NOMO-1 treated with dmso at 0.1 percent for 144 hours (cell line): ENCODE measurements around the gene STK32B.

ENCODE experiments used
- DNase-seq: peaks from one replicate; lab custom pipeline; 2025; ENCODE audit not compliant: unreplicated experiment; lab: John Stamatoyannopoulos, UW

The STK32B gene

DNA sequence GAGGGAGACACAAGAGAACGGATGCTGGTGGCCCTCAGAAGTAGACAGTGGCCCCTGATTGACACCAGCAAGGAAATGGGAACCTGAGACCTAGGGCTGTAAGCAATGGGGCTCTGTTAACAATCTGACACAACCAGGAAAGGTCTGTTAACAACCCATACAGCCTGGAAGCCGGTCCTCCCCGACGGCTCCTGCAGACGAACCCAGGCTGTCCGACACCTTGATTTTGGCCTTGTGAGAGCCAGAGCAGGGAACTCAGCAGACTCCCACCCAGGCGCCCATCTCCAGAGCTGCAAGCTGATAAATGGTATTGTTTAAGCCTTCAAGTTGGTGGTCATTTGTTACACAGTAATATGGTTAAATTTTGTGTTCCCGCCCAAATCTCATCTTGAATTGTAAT, 21.8 kb upstream of the STK32B start:
- no peak for DNase-seq

GRCh38 chr4:5030221-5030620, 21.1 kb upstream of the STK32B start:
- no peak for DNase-seq

GRCh38 chr4:5030927-5031326, 20.4 kb upstream of the STK32B start:
- DNase-seq = no peak

GRCh38 chr4:5032813-5033212, 18.5 kb upstream of the STK32B start:
- no peak for DNase-seq

- DNase-seq = no peak
Observed at GRCh38 chr4:5033281-5033841, 17.9 kb upstream of the STK32B start.

GRCh38 chr4:5034206-5034605, 17.1 kb upstream of the STK32B start:
- no peak for DNase-seq

GRCh38 chr4:5036239-5036638, 15.0 kb upstream of the STK32B start:
- DNase-seq = no peak

GRCh38 chr4:5037553-5038551, 13.4 kb upstream of the STK32B start:
- no peak for DNase-seq

DNA sequence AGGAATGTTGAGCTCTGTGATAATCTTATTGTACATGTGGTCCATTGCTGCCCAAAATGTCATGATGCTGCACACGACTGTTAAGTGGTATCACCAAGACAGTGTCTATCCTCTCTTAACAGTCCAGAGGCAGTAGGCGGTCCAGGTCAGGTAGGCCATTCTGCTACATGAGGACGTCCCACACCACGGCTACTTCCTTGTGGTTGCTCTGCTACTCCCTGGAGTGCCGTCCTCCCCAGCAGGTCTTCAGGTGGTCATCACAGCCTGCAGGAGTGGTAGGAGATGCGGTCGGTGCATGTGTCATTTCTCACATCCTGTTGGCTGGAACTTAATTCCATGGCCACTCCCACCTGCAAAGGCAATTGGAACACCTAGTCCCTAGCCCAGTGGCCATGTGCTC, 11.5 kb upstream of the STK32B start:
- DNase-seq = no peak

- no peak for DNase-seq
Observed at GRCh38 chr4:5040856-5041620, 10.2 kb upstream of the STK32B start.

DNA sequence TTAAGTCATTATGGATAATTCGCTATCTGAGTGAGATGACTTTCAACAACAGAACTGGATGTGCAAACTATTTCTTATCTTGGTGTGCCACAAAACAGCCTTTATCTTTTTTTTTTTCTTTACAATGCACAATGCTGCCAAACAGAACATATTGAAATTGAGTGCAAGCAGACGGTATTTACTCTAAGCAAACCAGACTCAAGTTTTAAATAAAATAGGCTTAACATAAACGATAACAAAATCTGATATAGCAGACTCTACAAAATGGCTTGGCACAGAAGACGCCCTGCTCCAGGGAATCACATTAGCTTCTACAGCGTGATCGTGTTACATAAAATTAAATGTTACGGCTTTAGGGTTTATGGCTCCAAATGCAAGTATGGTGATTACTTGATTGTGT, 9.6 kb upstream of the STK32B start:
- DNase-seq = no peak

- no peak for DNase-seq
Observed at GRCh38 chr4:5043579-5043978, 7.7 kb upstream of the STK32B start.

- DNase-seq = no peak
Observed at GRCh38 chr4:5044341-5044740, 6.9 kb upstream of the STK32B start.

- no peak for DNase-seq
Observed at GRCh38 chr4:5045097-5045496, 6.2 kb upstream of the STK32B start.

DNA sequence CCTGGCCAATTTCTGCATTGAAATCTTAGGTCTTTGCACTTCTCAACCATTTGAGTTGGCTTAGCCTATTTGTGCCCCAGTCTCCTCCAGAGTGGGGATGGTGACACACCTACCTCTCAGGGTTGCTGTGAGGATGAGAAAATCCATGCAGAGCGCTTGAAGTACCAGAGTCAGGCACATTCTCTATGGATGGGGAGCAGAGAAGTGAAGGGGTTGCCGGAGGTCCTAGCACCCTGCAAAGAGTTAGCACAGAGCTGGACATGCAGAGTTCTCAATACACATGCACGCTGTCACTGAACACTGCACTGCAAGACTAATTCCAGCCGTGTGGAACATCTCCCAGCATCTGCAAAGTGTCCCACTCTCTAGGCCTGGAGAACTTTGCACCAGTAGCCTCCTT, 2.6 kb upstream of the STK32B start:
- no peak for DNase-seq

- no peak for DNase-seq
Observed at GRCh38 chr4:5050520-5051277, 581 bp upstream of the STK32B start.

GRCh38 chr4:5052204-5052702, 973 bp downstream of the STK32B start:
- DNase-seq = no peak

GRCh38 chr4:5052726-5053425, 1.6 kb downstream of the STK32B start:
- DNase-seq = no peak

GRCh38 chr4:5054532-5054931, 3.3 kb downstream of the STK32B start:
- DNase-seq = no peak

DNA sequence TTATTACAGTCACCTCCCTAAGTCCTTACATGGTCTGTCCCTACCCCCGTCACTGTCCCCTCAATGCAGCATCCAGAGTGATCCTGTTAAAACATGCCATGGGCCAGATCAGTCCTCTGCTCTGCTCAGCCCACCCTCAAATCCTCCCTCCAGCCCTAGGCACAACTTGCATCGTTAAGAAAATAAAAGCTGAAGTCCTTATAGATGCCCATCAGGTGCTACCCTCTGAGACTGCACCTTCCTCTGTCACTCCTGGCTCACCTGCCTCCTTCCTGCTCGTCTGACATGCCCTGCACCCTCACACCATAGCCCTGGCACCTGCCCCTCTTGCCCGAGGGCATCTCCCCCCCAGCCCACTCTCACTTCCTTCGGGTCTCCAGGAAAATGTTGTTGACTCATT, 4.1 kb downstream of the STK32B start:
- DNase-seq = no peak
